Panc1 (cell line): ENCODE measurements around the gene PTPRR. TPM values are rescaled to one million over a fixed set of nuclear protein-coding genes. Genes with fewer than 3 reads are reported as not detected.

Source experiments
- ATAC-seq: fragments of 200-7000 bp; cut with Tn5 transposase; 2 replicates; pipeline ENCODE4 v1.9.1; 2020; ENCODE audit warnings: mild to moderate bottlenecking, moderate library complexity
- BruUV-seq: library from RNA; stranded (reverse); fragments of 400-500 nt; replicated peaks from 2 replicates; lab custom pipeline; 2021; lab: Mats Ljungman, UMichigan
- CTCF ChIA-PET: fragments of 300-600 bp; sonication (Branson Sonifier 250); formaldehyde crosslinking; loops from one replicate; lab custom pipeline; 2022; ENCODE audit warnings: antibody characterized with exemption; lab: Charles Lee
- POLR2A ChIA-PET: fragments of 300-600 bp; sonication (Branson Sonifier 250); formaldehyde crosslinking; loops from one replicate; lab custom pipeline; 2022; ENCODE audit warnings: antibody characterized with exemption; lab: Charles Lee
- DNase-seq: peaks from one replicate; pipeline ENCODE4 v3.0.0-alpha.2; 2010; ENCODE audit warnings: low read depth, low spot score
- H3K27ac ChIP-seq: 2 replicates; pipeline ENCODE4 v1.5.1; 2011; ENCODE audit warnings: mild to moderate bottlenecking, low read length, inconsistent platforms
- H3K27me3 ChIP-seq: fragments of 200-500 bp; sonication (Bioruptor generic); 2 replicates; pipeline ENCODE4 v1.6.0; 2014; ENCODE audit warnings: low read length, inconsistent platforms; ENCODE audit not compliant: control insufficient read depth, insufficient read depth
- H3K36me3 ChIP-seq: fragments of 200-500 bp; sonication (Bioruptor generic); 2 replicates; pipeline ENCODE4 v1.5.1; 2014; ENCODE audit warnings: inconsistent platforms, mild to moderate bottlenecking, low read length, moderate library complexity; ENCODE audit not compliant: control insufficient read depth, insufficient read depth
- H3K4me1 ChIP-seq: 2 replicates; pipeline ENCODE4 v1.5.1; 2011; ENCODE audit warnings: inconsistent platforms, mild to moderate bottlenecking, low read length, moderate library complexity; ENCODE audit not compliant: control insufficient read depth, insufficient read depth
- H3K4me3 ChIP-seq, 2 experiments: 2 replicates each; pipeline ENCODE4 v1.5.1; 2011 to 2012; ENCODE audit warnings: low read depth in 2 of 2, low read length in 2 of 2, mild to moderate bottlenecking in 2 of 2, inconsistent platforms in 1 of 2, moderate library complexity in 1 of 2
- H3K9me3 ChIP-seq: fragments of 200-500 bp; sonication (Bioruptor generic); 2 replicates; pipeline ENCODE4 v1.5.1; 2014; ENCODE audit warnings: low read depth, mild to moderate bottlenecking, inconsistent platforms, low read length, moderate library complexity; ENCODE audit not compliant: control insufficient read depth, insufficient read depth
- POLR2AphosphoS5 ChIP-seq: IDR thresholded peaks from 2 replicates; pipeline ENCODE4 v1.6.1; 2012; ENCODE audit warnings: mild to moderate bottlenecking, low read depth, low read length, moderate library complexity
- SIN3A ChIP-seq: IDR thresholded peaks from 2 replicates; pipeline ENCODE4 v1.6.1; 2012; ENCODE audit warnings: low read depth, mild to moderate bottlenecking, low read length, moderate library complexity, borderline replicate concordance; ENCODE audit not compliant: insufficient read depth
- TCF7L2 ChIP-seq: IDR thresholded peaks from 2 replicates; pipeline ENCODE4 v1.6.1; 2011; ENCODE audit warnings: mild to moderate bottlenecking, low read depth, low read length, inconsistent platforms
- in situ Hi-C: cut with HindIII; loops from 2 replicates; pipeline ENCODE4 v1.10.0; 2016; ENCODE audit warnings: low sequenced_read_pairs, low pct_unique_long_range_greater_than_20kb
- intact Hi-C: fragments of 100-400 bp; cut with micrococcal nuclease; formaldehyde crosslinking; loops from one replicate; pipeline ENCODE4 v1.10.0; 2022; ENCODE audit not compliant: unreplicated experiment
- total RNA-seq: library from RNA; stranded (reverse); gene quantifications from one replicate; pipeline ENCODE4 v1.2.1, GENCODE V29; 2021; ENCODE audit not compliant: unreplicated experiment
- TF ChIP-seq, protein P1 (sequence below), 2 experiments: IDR thresholded peaks; 2 replicates each; pipeline ENCODE4 v1.6.1; 2011 to 2012; ENCODE audit warnings: low read depth in 2 of 2, control low read depth in 1 of 2, low read length in 1 of 2, mild to moderate bottlenecking in 1 of 2, moderate library complexity in 1 of 2; ENCODE audit not compliant: insufficient read depth in 1 of 2
- TF ChIP-seq, protein P2 (sequence below): fragments of 450-650 bp; IDR thresholded peaks from 2 replicates; pipeline ENCODE4 v1.5.1; 2017; ENCODE audit warnings: mild to moderate bottlenecking

The PTPRR gene
- total RNA-seq, 1 experiment from 2014 or later: not detected

- TF ChIP-seq SIN3A (no peak), TCF7L2 (no peak)
- TF ChIP-seq, protein P1, sequence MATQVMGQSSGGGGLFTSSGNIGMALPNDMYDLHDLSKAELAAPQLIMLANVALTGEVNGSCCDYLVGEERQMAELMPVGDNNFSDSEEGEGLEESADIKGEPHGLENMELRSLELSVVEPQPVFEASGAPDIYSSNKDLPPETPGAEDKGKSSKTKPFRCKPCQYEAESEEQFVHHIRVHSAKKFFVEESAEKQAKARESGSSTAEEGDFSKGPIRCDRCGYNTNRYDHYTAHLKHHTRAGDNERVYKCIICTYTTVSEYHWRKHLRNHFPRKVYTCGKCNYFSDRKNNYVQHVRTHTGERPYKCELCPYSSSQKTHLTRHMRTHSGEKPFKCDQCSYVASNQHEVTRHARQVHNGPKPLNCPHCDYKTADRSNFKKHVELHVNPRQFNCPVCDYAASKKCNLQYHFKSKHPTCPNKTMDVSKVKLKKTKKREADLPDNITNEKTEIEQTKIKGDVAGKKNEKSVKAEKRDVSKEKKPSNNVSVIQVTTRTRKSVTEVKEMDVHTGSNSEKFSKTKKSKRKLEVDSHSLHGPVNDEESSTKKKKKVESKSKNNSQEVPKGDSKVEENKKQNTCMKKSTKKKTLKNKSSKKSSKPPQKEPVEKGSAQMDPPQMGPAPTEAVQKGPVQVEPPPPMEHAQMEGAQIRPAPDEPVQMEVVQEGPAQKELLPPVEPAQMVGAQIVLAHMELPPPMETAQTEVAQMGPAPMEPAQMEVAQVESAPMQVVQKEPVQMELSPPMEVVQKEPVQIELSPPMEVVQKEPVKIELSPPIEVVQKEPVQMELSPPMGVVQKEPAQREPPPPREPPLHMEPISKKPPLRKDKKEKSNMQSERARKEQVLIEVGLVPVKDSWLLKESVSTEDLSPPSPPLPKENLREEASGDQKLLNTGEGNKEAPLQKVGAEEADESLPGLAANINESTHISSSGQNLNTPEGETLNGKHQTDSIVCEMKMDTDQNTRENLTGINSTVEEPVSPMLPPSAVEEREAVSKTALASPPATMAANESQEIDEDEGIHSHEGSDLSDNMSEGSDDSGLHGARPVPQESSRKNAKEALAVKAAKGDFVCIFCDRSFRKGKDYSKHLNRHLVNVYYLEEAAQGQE (IDR thresholded peaks at IDR 0.05; ENCODE audit: insufficient read depth in 1 of 2, low read depth in 2 of 2, low read length in 1 of 2): no peak
- POLR2A ChIA-PET: no interaction called here
- H3K27ac ChIP-seq: no peak overlapping the region
- H3K4me1 ChIP-seq: no peaks in the 10 kb centered on the region
- intact Hi-C loops: no loop called here
- H3K27me3 ChIP-seq: no peaks in the 10 kb centered on the region
- in situ Hi-C loops: no loop called here
- ATAC-seq (no peak), DNase-seq (no peak)
- H3K36me3 ChIP-seq: no peaks in the 10 kb centered on the region
- no peaks in the 10 kb centered on the region for H3K9me3 ChIP-seq
- CTCF ChIA-PET: no interaction called here
- no peak overlapping the region for H3K4me3 ChIP-seq
- no TSS peak for BruUV-seq
Observed at GRCh38 chr12:70933133-70933532, 12.6 kb upstream of the PTPRR start.

- H3K27ac ChIP-seq: no peak overlapping the region
- H3K4me1 ChIP-seq: no peaks in the 10 kb centered on the region
- H3K36me3 ChIP-seq: no peaks in the 10 kb centered on the region
- DNase-seq: no peak
- in situ Hi-C loops (no loop called here), intact Hi-C loops (no loop called here)
- CTCF ChIA-PET: no interaction called here
- no peak for ATAC-seq
- no peak overlapping the region for H3K4me3 ChIP-seq
- H3K27me3 ChIP-seq: no peaks in the 10 kb centered on the region
- no TSS peak for BruUV-seq
- TF ChIP-seq, protein P1 (IDR thresholded peaks at IDR 0.05; ENCODE audit: insufficient read depth in 1 of 2, low read depth in 2 of 2, low read length in 1 of 2): no peak
- TF ChIP-seq POLR2AphosphoS5: no peak
- TF ChIP-seq SIN3A: no peak
- TF ChIP-seq, protein P2, sequence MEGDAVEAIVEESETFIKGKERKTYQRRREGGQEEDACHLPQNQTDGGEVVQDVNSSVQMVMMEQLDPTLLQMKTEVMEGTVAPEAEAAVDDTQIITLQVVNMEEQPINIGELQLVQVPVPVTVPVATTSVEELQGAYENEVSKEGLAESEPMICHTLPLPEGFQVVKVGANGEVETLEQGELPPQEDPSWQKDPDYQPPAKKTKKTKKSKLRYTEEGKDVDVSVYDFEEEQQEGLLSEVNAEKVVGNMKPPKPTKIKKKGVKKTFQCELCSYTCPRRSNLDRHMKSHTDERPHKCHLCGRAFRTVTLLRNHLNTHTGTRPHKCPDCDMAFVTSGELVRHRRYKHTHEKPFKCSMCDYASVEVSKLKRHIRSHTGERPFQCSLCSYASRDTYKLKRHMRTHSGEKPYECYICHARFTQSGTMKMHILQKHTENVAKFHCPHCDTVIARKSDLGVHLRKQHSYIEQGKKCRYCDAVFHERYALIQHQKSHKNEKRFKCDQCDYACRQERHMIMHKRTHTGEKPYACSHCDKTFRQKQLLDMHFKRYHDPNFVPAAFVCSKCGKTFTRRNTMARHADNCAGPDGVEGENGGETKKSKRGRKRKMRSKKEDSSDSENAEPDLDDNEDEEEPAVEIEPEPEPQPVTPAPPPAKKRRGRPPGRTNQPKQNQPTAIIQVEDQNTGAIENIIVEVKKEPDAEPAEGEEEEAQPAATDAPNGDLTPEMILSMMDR: no peak
- TF ChIP-seq TCF7L2: no peak
- H3K9me3 ChIP-seq: no peaks in the 10 kb centered on the region
- POLR2A ChIA-PET: no interaction called here
Observed at GRCh38 chr12:70929029-70929428, 8.5 kb upstream of the PTPRR start.
